Stimulated activated CD4-positive, alpha-beta T cell treated with anti-CD3 and anti-CD28 coated beads, Interleukin-2, amount 100 ng/mL, for 48 hours (primary cell): ENCODE data around the gene TPRX2.
"Not testable (repeated sequence)": the region's sequence is repeated elsewhere in the genome, so short reads cannot be mapped to it uniquely, and the experiment has no call there.

Source experiments
- DNase-seq, 2 donors: peaks; one replicate each; pipeline ENCODE4 v3.0.0-alpha.2; 2020

Gene TPRX2

GRCh38 chr19:47863514-47863936 is 4.5 kb downstream of the TPRX2 start:
- peak; percentile 93 to 96 for DNase-seq

- DNase-seq, result no peak
These were observed 6.1 kb downstream of the TPRX2 start for GRCh38 chr19:47865166-47865565.

- DNase-seq, result no peak
These were observed 19.9 kb downstream of the TPRX2 start for GRCh38 chr19:47878906-47879305.

GRCh38 chr19:47879385-47879784 is 20.4 kb downstream of the TPRX2 start:
- not testable (repeated sequence) for DNase-seq

GRCh38 chr19:47881757-47882156 is 22.7 kb downstream of the TPRX2 start:
- DNase-seq, result no peak

GRCh38 chr19:47882890-47883289 is 23.9 kb downstream of the TPRX2 start:
- no peak for DNase-seq

- no peak for DNase-seq
These were observed 26.0 kb downstream of the TPRX2 start for GRCh38 chr19:47885067-47885463.

GRCh38 chr19:47886010-47886559 is 27.1 kb downstream of the TPRX2 start, which contains the start of gene SULT2A1:
SULT2A1 (minus strand) TSS chr19:47886315; CDS start chr19:47886257, 58 bp downstream.
- no peak for DNase-seq

GRCh38 chr19:47890865-47891621 is 32.0 kb downstream of the TPRX2 start:
- DNase-seq, result no peak

GRCh38 chr19:47891622-47891922 is 32.5 kb downstream of the TPRX2 start:
- no peak for DNase-seq

GRCh38 chr19:47891923-47892666 is 33.1 kb downstream of the TPRX2 start:
- no peak for DNase-seq

- no peak for DNase-seq
These were observed 36.2 kb downstream of the TPRX2 start for GRCh38 chr19:47895165-47895782.

GRCh38 chr19:47896019-47896418 is 37.0 kb downstream of the TPRX2 start:
- no peak for DNase-seq

- no peak for DNase-seq
These were observed 37.7 kb downstream of the TPRX2 start for GRCh38 chr19:47896773-47897172.

GRCh38 chr19:47897861-47898260 is 38.8 kb downstream of the TPRX2 start:
- no peak for DNase-seq

GRCh38 chr19:47899335-47899734 is 40.3 kb downstream of the TPRX2 start:
- DNase-seq, result no peak

- no peak for DNase-seq
These were observed 42.3 kb downstream of the TPRX2 start for GRCh38 chr19:47901370-47901769.

- DNase-seq, result peak; percentile 49 to 62
These were observed 50.3 kb downstream of the TPRX2 start for GRCh38 chr19:47909350-47909749.

GRCh38 chr19:47910191-47910590 is 51.2 kb downstream of the TPRX2 start:
- not testable (repeated sequence) for DNase-seq
